T-helper 2 cell treated with Interferon-gamma antibody and Interleukin-4, amounts not matched to agents 100 ng/mL and 5 ng/mL, for 36 hours (primary cell): ENCODE measurements around the gene SLC9A9. TPM values are rescaled to one million over a fixed set of nuclear protein-coding genes. Genes with fewer than 3 reads are reported as not detected.
"Not testable (repeated sequence)": the region's sequence is repeated elsewhere in the genome, so short reads cannot be mapped to it uniquely, and the experiment has no call there.

Experiments
- intact Hi-C: fragments of 100-400 bp; cut with micrococcal nuclease; formaldehyde crosslinking; loops from one replicate; pipeline ENCODE4 v1.15.1; 2023
- total RNA-seq: library from RNA; stranded (reverse); gene quantifications from 2 replicates; pipeline ENCODE4 v1.2.3, GENCODE V29; 2022

SLC9A9 gene
- total RNA-seq, 1 donor from 2014 or later, result 13.4 TPM

DNA sequence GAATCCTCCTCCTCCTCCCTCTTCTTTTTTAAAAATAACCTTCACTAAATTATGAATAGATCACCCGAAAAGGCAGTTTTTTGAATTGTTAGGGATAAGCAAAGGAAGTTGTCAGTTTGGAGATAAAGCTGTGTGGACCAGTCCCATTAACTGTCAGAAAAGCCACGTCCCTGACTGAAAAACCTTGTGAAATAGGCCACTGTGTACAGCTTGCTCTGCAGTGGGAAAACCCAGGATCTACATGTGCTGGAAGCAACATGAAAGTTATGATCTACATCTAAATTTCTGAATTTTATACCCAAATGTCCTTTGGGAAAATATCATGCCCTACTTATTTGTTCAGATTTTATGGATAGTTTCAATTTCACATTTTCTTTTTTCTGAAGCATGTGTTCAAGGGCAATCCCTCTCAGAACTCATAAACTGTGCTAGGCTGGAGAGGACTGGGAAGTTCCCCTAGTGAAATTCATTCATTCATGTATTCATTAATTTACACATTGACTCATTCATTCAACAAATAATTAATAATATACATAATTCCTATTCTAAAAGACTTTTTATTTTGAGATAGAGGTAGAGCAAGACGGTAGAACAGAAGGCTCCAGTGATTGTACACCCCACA is 149.5 kb downstream of the SLC9A9 start:
- intact Hi-C loops, result loop anchor here (1.0 kb wide), 1 partner anchor 9 kb away; no protein-coding TSS in a partner anchor

DNA sequence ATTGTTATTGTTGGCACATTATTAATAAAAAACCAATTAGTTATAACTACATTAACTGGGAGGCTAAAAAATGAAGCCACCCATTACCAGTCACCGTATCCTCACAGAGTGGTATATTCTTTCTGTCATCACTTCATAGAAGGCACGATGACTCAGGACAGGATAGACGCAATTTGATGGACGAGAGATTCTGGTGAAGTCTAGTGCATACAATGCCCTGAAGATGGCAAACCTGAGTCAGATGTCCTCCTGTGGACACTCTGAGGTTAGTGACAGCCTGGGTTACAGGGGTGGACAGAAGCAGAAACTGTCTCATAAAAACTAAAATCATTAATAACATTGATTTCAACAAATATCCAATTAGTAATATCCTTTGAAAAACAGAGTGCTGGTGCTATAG is 150.3 kb downstream of the SLC9A9 start:
- intact Hi-C loops, result loop anchor here (1.0 kb wide), 1 partner anchor 9 kb away; no protein-coding TSS in a partner anchor

DNA sequence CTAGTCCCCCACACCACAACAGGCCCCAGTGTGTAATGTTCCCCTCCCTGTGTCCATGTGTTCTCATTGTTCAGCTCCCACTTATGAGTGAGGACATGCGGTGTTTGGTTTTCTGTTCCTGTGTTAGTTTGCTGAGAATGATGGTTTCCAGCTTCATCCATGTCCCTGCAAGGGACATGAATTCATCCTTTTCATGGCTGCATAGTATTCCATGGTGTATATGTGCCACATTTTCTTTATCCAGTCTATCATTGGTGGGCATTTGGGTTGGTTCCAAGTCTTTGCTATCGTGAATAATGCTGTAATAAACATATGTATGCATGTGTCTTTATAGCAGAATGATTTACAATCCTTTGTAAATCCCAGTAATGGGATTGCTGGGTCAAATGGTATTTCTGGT is 152.9 kb downstream of the SLC9A9 start:
- intact Hi-C loops, result not testable (repeated sequence)

DNA sequence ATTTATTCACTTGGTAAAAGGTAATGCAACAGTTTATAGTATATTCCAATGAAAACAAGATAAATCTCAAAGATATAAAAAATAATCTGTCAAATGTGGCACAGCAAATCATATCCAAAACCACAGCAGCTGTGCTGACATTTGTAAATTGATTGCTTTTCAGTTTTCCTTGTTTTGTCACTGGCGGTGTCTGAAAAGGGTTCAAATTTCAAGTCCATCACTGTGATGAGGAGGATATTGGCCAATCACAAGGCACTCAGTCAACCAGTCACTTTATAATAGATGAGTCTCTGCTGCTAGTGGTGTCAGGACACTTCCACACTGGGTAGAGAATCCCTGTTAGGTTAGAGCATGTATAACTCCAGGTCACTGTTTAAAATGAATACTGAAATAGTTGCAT is 154.8 kb downstream of the SLC9A9 start:
- intact Hi-C loops, result no loop called here

DNA sequence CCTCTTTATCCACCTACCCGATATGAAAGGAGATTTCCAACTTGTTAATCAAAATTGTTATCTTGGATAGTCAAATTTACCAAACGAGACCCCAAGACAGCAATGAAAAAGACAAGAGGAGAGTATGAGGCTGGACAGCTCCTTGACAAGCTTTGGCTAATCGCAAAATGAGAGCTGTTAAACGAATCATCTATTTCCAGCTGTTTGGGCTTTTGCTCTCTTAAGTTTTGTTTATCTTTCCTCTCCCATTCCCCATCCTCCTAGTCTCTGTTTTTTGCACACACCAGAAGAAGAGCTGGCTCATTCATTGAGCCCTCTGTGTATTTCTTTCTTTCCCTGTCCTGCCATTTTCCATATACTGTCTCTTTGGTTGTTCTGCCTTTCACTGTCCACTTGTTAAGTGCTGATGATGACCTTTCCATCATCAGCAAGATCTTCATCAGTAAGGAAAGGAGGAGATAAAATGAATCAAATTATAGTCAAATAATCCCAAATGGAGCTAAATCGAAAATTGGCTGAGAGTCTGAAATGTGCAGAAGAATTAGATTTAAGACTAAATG is 161.6 kb downstream of the SLC9A9 start:
- intact Hi-C loops, result no loop called here

DNA sequence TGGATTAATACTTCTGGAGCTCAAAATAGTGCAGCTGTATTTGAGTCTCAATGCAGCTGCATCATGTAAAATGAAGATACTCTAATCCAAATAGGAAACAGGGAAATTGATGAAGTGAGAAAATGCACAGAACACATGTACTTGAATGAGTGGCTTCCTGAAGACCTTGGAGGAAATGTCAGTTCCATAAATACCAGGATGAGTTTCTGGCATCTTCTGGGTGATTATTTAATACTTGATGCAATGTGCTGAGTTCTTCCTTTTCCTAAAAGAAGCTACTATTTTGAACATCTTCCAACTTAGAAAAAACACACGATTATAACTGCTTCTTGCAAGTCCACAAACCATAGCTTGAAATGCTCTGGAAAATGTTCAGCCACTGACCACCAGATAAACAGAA is 162.8 kb downstream of the SLC9A9 start:
- intact Hi-C loops, result no loop called here

DNA sequence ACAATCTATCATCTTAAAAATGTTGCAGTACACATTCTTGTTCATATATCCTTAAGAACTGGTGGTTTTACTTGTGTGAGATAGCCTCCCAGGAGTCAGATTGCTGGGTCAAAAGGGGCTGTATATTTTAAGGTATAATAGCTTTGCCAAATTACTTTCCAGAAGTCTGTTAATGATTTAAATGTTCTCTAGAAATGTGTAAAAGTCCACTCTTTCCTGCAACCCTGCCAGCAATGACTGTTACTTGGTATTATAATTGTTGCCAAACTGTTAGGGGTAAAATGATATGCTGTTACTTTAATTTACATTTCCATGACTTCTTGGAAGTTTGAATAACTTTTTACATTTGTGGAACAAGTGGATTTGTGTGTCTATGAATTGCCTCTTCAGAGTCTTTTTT is 170.8 kb downstream of the SLC9A9 start:
- intact Hi-C loops, result loop anchor here (10.0 kb wide), 1 partner anchor 613 kb away; no protein-coding TSS in a partner anchor

DNA sequence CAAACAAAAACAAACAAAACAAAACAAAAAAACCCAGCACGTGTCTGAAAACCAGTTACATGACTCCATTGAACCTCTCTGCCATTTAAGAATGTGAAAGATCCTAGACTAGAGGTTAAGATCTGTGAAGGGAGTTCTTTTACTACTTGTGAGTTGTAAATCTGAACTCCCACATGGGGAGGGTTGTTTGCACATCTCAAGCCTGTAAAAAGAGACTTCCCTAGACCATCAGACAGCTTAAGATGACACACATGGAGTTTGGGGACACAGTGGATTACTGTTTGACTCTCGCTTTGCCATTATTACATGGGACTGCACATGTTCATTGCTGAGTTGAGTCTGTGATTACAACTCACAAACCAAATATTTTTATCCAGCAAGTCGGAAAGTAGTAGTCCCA is 171.5 kb downstream of the SLC9A9 start:
- intact Hi-C loops, result loop anchor here (10.0 kb wide), 1 partner anchor 612 kb away; no protein-coding TSS in a partner anchor

DNA sequence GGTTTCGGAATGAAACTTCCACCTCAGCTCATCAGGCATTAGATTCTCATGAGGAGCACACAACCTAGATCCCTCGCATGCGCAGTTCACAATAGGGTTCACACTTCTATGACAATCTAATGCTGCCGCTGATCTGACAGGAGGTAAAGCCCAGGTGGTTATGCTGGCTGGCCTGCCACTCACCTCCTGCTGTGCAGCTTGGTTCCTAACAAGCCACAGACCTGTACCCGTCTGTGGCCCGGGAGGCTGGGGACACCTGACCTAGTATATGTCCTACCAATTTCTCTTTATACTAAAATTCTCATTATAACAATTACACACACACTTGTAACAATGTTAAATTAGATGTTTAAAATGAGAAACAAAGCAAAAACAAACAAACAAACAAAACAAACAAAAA is 172.2 kb downstream of the SLC9A9 start:
- intact Hi-C loops, result loop anchor here (10.0 kb wide), 1 partner anchor 611 kb away; no protein-coding TSS in a partner anchor

DNA sequence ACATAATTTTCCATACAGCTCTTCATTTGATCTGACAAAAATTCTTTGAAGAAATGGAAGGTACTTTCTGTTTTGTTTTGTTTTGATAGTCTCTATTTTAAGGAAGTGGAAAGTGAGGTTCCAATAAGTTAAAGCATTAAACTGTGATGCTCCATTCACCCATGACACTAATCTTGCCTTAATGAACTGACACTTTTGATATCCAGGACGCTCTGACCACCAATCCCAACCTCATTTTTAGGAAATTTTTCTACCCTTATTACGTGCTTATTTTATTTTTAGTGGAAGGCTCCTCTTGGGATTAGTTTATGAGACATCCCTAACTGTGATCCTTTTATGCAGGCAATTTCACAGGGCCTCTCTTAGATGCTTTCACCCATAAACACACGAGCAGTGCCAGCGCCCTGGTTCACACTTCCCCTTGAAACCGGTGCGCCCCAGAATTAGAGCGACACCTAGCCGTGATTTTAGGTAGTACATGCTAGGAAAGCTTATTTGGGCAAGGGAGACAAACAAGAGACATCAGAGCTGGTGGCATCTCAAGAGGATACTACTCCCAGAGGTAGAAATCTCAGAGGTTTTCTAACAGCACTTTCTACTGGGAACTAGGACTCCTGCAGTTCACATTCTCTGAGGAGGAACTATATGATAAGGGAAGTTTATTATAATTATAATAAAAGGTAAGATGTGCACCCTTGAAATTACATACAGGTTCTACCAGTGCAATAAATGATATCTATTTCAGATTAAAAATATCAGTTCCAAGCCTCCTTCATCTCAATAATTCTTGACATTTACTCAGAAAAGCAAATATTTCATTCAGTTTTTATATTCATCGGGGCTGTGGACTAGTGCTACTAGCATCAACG is 173.9 kb downstream of the SLC9A9 start:
- intact Hi-C loops, result loop anchor here (1.0 to 10.0 kb wide), 3 partner anchors 242 to 610 kb away; no protein-coding TSS in a partner anchor

DNA sequence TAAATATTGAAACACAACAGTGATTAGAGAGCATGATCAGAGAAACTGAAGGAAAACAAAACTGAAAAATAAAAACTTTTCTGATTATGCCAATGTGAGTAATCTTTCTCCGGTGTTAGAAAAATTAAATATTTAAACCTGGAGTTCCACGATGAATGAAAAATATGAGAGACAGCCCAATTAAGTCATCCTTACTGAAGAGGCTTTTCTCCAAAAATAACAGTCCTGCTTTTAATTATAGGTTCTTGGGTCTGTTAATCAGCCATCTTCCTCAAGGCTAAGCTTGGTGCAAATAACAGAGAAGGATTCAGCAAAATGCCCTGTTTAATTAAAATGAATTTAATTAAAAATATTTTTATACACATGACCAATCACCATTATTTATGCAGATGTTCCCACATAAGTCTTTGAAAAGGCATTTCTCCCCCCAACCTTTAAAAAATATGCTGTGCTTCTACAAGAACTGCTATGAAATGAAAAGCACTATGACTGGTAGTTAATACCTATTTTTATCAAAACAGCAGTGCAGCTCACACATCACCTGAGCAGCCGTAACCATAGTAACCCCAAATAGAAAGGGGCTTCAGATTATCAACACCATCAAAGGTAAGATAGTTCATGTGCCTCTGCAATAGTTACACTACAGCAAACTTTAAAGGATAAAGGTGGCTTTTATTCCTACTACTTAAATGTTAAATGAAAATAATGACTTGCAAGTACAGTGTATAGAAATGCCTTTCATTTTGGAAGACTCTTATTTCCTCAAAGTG is 175.7 kb downstream of the SLC9A9 start:
- intact Hi-C loops, result loop anchor here (10.0 kb wide), 1 partner anchor 608 kb away; no protein-coding TSS in a partner anchor

DNA sequence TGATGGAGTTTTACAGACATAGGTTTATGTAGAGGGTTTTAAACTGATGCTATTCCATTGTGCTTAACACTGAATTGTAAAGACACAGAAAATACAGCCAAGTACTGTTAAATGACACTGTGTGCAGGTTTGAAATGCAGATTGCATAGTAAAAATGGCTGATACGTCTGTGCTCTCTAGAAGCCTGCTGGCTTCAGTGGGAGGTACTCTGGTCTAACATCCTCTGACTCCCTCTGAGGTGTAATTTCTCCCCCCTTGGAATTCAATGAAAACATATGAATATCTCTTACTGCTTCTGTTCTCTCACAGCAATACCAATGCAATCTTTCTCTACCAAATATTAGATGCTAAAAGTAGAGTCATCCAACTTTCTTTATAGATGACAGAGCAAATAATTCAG is 176.6 kb downstream of the SLC9A9 start:
- intact Hi-C loops, result loop anchor here (10.0 kb wide), 1 partner anchor 607 kb away; no protein-coding TSS in a partner anchor

DNA sequence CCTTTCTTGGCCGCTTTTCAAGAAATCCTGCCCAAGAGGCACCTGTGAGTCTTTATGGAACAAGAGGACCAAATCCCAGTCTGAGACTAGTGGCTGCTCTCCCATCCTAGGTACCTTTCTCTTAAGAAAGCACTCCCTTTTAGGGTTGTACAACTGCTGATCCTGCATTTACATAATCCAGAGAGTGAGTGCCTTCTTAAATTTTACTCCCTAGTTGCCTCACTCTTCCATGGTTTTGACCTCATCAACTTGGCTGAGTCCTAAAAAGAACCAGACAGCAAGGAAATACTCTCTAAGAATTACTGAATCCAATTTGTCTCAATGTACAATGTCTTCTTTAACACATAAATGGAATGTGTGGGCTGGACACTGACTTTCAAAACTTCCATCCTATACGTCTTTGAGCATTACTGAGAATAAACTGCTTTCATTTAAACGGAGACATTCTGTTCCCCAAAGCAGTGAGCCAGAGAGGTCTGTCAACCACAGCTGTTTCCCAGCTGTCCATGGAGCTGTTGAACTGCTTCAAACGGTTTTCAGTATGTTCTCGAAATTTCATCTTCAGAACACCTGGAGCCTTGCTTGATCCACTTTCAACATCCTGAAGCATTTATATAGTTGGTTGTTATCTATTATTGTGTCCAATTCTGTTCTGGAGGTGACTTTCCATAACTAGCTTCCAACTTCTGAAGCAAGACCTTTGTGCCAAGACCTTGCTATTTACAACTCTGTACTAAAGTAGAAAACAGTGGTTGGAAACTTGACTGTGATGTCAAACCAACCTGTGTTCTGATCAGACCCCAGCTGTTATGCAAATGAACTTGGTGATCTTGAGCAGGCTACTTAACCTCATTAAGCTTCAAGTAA is 179.1 kb downstream of the SLC9A9 start:
- intact Hi-C loops, result no loop called here

DNA sequence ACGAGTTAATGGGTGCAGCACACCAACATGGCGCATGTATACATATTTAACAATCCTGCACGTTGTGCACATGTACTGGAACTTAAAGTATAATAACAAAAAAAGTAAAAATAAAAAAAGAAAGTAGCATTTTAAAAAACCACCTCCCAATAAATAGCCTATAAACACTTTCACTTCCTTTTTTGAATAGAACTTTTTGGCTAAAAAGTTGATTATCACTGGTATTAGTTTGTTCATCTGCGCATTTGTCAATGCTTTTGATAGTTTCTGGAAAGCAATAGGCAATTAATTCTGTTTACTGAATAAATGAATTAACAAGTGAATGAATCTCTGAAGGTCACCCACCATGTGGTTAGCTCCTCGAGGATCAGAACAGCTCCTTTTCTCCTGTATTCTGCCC is 179.9 kb downstream of the SLC9A9 start:
- intact Hi-C loops, result no loop called here

DNA sequence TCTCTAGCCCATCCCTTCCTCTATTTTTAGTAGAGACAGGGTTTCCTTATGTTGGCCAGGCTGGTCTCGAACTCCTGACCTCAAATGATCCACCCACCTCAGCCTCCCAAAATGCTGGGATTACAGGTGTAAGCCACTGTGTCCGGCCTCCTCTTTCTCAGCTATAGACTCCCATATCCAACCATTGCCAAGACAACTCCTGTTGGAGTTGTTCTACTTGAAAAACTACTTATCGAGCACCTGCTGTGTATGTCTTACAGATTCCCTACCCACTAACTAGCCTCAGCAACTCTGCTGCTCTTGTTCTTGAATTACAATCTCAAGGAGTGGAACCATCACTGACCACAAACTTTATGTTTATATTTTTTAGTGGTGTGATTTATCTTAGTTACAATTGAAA is 186.6 kb downstream of the SLC9A9 start:
- intact Hi-C loops, result no loop called here

DNA sequence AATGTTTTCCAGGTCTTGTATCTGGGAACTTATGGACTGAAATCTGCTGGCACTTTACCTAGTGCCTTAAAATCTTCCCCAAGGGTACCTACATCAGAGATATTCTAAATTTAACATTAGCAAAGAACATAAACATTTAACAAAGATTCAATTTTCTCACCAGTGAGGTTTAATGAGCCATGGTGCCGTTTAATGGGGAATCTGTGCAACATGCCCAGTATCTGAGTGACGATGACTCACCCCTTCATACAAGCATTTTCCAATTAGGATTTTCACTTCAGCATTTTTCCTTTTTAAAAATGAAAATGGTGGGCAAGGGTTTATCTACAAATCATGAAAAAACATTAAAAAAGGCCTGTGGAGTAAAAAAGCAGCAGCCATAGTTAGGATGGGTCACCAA is 189.4 kb downstream of the SLC9A9 start:
- intact Hi-C loops, result no loop called here

DNA sequence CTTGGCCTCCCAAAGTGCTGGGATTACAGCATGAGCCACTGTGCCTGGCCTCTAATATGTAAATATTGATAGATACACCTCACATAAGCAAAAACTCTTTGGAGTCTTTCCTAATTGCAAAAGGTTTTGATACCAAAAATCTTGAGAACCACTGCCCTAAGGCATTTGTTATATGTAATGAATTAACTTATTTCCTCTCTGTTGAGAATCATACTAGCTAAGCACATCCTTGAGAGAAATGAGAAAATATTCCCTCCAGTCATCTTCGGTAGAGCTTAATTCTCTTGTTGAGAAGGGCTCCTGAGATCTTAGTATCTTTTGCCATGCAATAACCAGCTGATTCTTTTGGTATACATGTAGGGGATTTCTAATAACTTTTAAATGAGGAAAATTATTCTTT is 190.2 kb downstream of the SLC9A9 start:
- intact Hi-C loops, result no loop called here

DNA sequence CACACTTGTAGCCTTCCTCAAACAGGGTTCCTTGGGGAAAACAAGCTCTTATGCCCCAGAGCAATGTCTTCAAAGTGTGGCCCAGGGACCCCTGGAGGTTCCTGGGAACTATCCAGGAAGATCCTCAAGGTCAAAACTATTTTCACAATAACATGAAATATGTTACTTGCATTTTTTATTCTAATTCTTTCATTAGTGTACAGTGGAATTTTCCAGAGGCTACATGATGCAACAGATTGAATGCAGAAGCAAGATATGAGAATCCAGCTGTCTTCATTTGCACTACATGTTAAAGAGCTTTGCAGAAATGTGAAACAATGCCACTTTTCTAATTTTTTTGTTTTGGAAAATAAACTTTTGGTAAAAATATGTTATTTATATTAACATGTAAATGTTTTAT is 190.9 kb downstream of the SLC9A9 start:
- intact Hi-C loops, result no loop called here

DNA sequence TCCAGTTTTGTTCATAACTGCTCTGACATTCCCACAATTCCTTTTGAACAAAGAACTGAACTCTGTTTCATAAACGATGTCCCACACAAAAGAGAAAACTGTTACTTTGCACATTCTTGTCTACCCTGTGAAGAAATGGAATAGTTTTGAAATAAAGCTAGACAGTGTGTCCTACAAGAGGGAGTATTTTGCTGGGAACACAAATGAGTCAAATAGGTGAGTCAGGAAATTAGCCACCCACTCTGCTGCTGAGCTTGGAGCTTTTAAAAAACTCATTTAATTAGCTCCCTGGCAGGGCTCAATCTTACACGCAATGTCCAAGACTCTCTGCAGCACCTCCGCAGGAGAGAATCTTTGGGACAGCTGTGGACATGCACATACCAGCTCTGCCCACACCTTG is 193.4 kb downstream of the SLC9A9 start:
- intact Hi-C loops, result no loop called here

DNA sequence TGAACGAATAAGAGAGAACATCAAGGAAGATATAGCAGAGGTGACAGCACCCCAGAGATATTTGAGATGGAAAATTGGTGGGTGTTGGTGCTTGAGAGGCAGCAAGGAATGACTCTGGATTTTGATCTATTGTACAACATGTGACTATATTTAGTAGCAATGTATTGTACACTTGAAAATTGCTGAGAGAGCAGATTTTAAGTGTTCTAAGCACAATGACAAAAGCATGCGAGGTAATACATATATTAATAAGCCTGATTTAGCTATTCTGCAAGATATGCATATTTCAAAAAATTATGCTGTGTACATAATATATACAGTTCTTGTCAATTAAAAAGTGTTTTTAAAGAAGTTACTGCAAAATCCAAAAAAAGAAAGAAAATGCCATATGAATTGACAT is 194.3 kb downstream of the SLC9A9 start:
- intact Hi-C loops, result no loop called here
